ENCODE measurements around the gene FMN2.

GRCh38 chr1:240178366-240178765 is 86.7 kb downstream of the FMN2 start:
- no peak for TF ChIP-seq CTCF (IDR thresholded peaks at IDR 0.05; ENCODE audit: low read depth, low read length, poor library complexity, severe bottlenecking)
- no peak for TF ChIP-seq EZH2phosphoT487 (IDR thresholded peaks at IDR 0.05; ENCODE audit: borderline replicate concordance, low read length)

Measured in DOHH2 (cell line).